Measurements from ENCODE around the gene CLPSL2.

DNA sequence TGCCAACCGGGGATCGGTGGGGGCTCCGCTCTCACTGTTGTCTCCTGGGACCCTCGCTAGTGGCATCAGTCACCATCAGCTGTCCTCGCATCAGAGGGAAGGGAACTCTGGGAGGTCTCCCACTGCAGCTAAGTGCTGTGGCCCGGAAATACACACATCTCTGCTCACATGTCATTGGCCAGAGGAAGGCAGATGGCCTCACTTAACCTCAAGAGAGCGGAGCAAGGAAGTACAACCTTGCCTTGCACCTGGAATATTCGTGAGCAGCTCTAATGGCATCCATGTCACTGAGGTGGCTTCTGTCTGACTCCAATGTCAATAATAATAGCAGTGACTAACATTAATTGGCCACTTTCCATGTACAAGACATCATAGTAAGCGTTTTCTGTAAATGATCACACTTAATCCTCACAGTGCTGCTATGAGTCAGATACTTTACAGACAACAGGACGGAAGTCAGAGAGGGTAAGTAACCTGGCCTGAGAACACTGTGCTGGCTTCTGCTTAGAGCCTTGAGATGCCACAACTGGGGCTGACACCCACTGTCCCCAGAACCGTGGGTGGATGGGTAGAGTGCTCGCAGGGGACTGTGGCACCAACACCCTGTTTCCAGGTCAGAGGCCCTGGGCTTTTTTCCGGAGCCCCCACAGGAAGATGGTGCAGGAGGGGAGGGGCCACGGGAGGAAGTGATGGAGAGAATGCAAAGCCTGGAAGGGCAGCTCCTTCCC lies 34.7 kb downstream of the CLPSL2 start:
- no peak for TF ChIP-seq POLR2A (IDR thresholded peaks at IDR 0.05; ENCODE audit: low read depth, low read length)
- TF ChIP-seq TAF1 (IDR thresholded peaks at IDR 0.05; ENCODE audit: borderline replicate concordance, low read depth, low read length), result no peak
- no peak for TF ChIP-seq POLR2AphosphoS5 (IDR thresholded peaks at IDR 0.05; ENCODE audit: low read depth, low read length)

Measured in GM12892 (cell line).